Neural crest cell (in vitro differentiated cells): Measurements from ENCODE around the gene SPN. TPM values are rescaled to one million over a fixed set of nuclear protein-coding genes. Genes with fewer than 3 reads are reported as not detected.
"Not testable (repeated sequence)": the region's sequence is repeated elsewhere in the genome, so short reads cannot be mapped to it uniquely, and the experiment has no call there.

Experiments used
- DNase-seq: peaks from one replicate; pipeline ENCODE4 v3.0.0; 2021; ENCODE audit warnings: low read depth, mixed read lengths, low spot score
- H3K27ac Mint-ChIP-seq: one replicate; pipeline ENCODE4 v1.8.0; 2021; ENCODE audit warnings: mild to moderate bottlenecking, mixed read lengths; ENCODE audit not compliant: unreplicated experiment
- H3K27me3 Mint-ChIP-seq: 2 replicates; pipeline ENCODE4 v1.8.0; 2021; ENCODE audit warnings: low read depth, mild to moderate bottlenecking, mixed read lengths
- H3K36me3 Mint-ChIP-seq: 2 replicates; pipeline ENCODE4 v1.8.0; 2021; ENCODE audit warnings: low read depth, mild to moderate bottlenecking, mixed read lengths
- H3K4me1 Mint-ChIP-seq: 2 replicates; pipeline ENCODE4 v1.8.0; 2021; ENCODE audit warnings: mixed read lengths
- H3K4me3 Mint-ChIP-seq: one replicate; pipeline ENCODE4 v1.8.0; 2021; ENCODE audit warnings: mild to moderate bottlenecking, mixed read lengths
- H3K9me3 Mint-ChIP-seq: 2 replicates; pipeline ENCODE4 v1.8.0; 2021; ENCODE audit warnings: mixed read lengths
- total RNA-seq: library from RNA; stranded (reverse); gene quantifications from 2 replicates; pipeline ENCODE4 v1.2.1, GENCODE V29; 2021
- TF ChIP-seq, protein P1 (sequence below): fragments of 200-600 bp; sonication (generic); conservative IDR thresholded peaks from 2 replicates; pipeline ENCODE4 v1.5.0; 2021; ENCODE audit warnings: antibody characterized with exemption, mild to moderate bottlenecking

Gene SPN
- total RNA-seq, 1 donor from 2014 or later: 0.16 TPM

DNA sequence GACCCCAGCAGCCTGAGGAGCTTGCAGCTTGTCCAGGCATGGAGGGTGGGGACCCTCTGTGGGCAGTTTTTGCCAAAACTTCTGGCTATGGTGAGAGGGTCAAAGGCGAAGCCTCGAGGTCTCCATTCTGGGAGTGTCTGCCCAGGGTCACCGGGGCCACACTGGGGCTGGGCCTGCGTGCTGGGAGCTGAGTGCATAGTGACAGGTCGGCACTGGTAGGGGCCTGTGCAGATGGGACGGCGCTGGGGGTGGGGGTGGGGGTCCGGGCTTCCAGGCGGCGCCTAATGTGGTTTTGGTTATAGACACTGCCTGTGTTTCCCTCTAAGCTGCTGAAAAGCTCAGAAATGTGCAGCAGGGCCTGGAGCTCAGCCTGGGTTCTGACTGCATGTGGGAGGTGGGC is 34.3 kb upstream of the SPN start:
- H3K27me3 Mint-ChIP-seq, H3K27ac Mint-ChIP-seq, H3K36me3 Mint-ChIP-seq, DNase-seq, H3K4me1 Mint-ChIP-seq, H3K9me3 Mint-ChIP-seq, H3K4me3 Mint-ChIP-seq: not testable (repeated sequence)

GRCh38 chr16:29629318-29629717 is 33.7 kb upstream of the SPN start:
- not testable (repeated sequence) for DNase-seq, H3K4me3 Mint-ChIP-seq, H3K36me3 Mint-ChIP-seq, H3K27ac Mint-ChIP-seq, H3K9me3 Mint-ChIP-seq, H3K27me3 Mint-ChIP-seq, H3K4me1 Mint-ChIP-seq

- H3K27ac Mint-ChIP-seq, H3K4me3 Mint-ChIP-seq, H3K9me3 Mint-ChIP-seq, H3K36me3 Mint-ChIP-seq, H3K27me3 Mint-ChIP-seq, H3K4me1 Mint-ChIP-seq, DNase-seq: not testable (repeated sequence)
Observed at GRCh38 chr16:29631658-29632057, 31.4 kb upstream of the SPN start.

DNA sequence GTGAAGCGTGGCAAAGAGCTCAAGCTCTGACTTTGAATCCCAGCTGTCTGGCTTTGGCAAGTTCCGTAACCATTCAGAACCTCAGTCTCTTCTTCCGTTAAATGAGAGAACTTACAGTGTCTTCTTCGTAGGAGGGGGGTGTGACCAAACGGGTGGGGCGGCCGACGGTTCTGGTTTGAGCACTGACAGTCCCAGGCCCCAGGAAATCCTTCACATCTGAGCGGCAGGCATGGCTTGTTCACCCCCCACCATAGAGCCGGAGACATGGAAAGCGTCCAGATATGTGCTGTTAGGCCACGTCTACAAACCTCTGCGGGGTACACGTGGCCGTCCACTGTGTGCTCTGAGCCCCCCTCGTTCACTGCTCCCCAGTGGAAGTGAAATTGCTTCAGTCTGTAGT is 27.1 kb upstream of the SPN start:
- DNase-seq, H3K27me3 Mint-ChIP-seq, H3K4me1 Mint-ChIP-seq, H3K27ac Mint-ChIP-seq, H3K36me3 Mint-ChIP-seq, H3K4me3 Mint-ChIP-seq, H3K9me3 Mint-ChIP-seq: not testable (repeated sequence)

DNA sequence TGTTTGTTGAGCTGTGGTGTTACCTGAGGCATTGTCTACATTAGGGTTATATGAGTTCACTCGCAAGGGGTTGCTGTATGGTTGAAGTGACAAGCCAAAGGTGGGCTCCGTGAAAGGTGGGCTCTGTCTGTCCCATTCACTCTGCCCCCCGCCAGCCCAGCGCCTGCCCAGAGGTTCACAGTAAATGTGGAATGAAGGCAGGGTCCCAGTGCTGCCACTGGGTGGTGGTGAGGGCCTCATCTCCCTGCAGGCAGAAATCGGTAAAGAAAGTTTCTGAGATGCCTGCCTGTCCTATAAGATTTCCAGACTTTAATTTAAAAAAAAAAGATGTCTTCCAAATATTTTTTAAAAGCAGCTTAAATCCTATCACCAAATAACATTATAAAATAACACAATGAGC is 26.7 kb upstream of the SPN start:
- not testable (repeated sequence) for H3K27ac Mint-ChIP-seq, H3K36me3 Mint-ChIP-seq, H3K9me3 Mint-ChIP-seq, H3K4me1 Mint-ChIP-seq, DNase-seq, H3K4me3 Mint-ChIP-seq, H3K27me3 Mint-ChIP-seq

GRCh38 chr16:29638751-29639150 is 24.3 kb upstream of the SPN start:
- H3K4me1 Mint-ChIP-seq, H3K27ac Mint-ChIP-seq, DNase-seq, H3K9me3 Mint-ChIP-seq, H3K36me3 Mint-ChIP-seq, H3K4me3 Mint-ChIP-seq, H3K27me3 Mint-ChIP-seq: not testable (repeated sequence)

DNA sequence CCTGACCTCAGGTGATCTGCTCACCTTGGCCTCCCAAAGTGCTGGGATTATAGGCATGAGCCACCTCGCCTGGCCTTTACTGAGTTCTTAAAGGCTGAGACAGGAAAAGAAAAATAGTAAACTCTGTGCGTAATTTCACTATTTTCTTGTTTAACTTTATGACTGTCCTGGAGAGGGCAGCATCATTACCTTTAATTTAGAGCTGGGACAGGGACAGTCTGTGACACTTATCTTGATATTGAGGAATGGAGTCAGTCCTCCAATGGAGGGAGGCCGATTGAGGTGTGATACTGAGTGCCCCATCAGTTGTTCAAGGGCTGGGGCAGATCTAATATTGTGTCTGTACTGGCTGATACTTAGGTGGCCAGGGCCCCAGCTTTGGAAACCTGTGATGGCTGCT is 21.5 kb upstream of the SPN start:
- TF ChIP-seq, protein P1, sequence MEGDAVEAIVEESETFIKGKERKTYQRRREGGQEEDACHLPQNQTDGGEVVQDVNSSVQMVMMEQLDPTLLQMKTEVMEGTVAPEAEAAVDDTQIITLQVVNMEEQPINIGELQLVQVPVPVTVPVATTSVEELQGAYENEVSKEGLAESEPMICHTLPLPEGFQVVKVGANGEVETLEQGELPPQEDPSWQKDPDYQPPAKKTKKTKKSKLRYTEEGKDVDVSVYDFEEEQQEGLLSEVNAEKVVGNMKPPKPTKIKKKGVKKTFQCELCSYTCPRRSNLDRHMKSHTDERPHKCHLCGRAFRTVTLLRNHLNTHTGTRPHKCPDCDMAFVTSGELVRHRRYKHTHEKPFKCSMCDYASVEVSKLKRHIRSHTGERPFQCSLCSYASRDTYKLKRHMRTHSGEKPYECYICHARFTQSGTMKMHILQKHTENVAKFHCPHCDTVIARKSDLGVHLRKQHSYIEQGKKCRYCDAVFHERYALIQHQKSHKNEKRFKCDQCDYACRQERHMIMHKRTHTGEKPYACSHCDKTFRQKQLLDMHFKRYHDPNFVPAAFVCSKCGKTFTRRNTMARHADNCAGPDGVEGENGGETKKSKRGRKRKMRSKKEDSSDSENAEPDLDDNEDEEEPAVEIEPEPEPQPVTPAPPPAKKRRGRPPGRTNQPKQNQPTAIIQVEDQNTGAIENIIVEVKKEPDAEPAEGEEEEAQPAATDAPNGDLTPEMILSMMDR: no peak
- H3K4me1 Mint-ChIP-seq: peaks cover 10% of the 10 kb centered on the region
- no peak overlapping the region for H3K27ac Mint-ChIP-seq
- no peaks in the 10 kb centered on the region for H3K36me3 Mint-ChIP-seq
- no peak for DNase-seq
- H3K4me3 Mint-ChIP-seq: no peak overlapping the region
- H3K27me3 Mint-ChIP-seq: no peaks in the 10 kb centered on the region
- no peaks in the 10 kb centered on the region for H3K9me3 Mint-ChIP-seq

DNA sequence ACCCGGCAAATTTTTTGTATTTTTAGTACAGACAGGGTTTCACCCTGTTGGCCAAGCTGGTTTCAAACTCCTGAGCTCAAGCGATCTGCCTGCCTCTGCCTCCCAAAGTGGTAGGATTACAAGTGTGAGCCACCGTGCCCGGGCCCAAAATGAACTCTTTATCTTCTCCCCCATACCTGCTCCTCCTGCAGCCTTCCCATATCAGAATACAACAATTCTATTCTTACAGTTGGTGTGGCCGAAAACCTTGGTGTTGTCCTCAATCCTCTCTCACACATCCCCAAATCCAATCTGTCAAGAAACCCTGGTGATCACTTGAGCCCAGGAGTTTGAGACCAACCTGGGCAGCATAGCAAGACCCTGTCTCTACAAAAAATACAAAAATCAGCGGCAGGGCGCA is 19.5 kb upstream of the SPN start:
- no peaks in the 10 kb centered on the region for H3K36me3 Mint-ChIP-seq
- TF ChIP-seq, protein P1: no peak
- no peak overlapping the region for H3K4me3 Mint-ChIP-seq
- DNase-seq: no peak
- no peaks in the 10 kb centered on the region for H3K9me3 Mint-ChIP-seq
- peaks cover 10% of the 10 kb centered on the region for H3K4me1 Mint-ChIP-seq
- no peak overlapping the region for H3K27ac Mint-ChIP-seq
- no peaks in the 10 kb centered on the region for H3K27me3 Mint-ChIP-seq

DNA sequence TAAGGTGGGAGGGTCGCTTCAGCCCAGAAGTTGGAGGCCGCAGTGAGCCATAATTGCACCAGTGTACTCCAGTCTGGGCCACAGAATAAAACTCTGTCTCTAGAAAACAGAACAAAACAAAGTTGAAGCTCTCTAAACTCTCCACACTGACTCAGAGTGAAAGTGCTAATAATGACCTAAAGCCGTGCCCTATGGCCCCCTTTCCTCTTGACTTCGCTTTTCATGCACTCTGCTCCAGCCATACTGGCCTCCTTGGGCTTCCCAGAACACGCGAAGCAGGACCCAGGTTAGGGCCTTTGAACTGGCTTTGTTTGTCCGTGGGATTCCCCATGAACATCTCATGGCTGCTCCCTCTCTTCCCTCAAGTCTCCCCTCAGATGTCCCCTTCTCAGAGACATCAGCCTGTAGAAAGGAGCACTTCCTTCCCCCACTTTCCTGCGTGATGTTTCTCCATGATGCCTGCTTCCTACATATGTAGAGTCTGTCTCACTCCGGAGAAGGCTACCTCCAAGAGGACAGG is 18.6 kb upstream of the SPN start:
- Mint-ChIP-seq H3K4me1 (peaks cover 10% of the 10 kb centered on the region), H3K4me3 (no peak overlapping the region), H3K9me3 (no peaks in the 10 kb centered on the region), H3K36me3 (no peaks in the 10 kb centered on the region), H3K27me3 (no peaks in the 10 kb centered on the region), H3K27ac (no peak overlapping the region)
- DNase-seq: no peak
- TF ChIP-seq, protein P1: no peak
